ENCODE measurements around the gene CCDC110. TPM values are rescaled to one million over a fixed set of nuclear protein-coding genes. Genes with fewer than 3 reads are reported as not detected.

Gene CCDC110
- total RNA-seq, 6 experiments from 2014 or later, result not detected

DNA sequence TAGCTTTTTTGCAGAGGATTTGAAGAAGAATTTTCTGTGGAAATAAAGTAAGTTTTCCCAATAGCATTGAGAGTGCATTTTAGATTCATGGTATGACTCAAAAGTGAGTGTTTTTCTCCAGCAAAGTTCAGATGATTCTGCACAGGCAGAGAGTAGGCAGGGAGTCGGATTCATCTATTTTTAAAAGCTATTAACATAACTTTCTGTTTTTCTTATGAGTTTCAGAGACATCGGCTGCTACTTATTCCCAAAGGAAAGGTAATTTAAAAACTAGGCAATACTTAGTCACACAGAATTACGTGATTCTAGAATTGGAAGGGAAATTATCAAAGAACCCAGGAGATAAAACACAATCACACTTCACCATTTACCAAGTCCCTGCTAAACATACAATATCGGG, 4.4 kb downstream of the CCDC110 start:
- Mint-ChIP-seq H3K4me3 (no peak overlapping the region), H3K9me3 (no peaks in the 10 kb centered on the region), H3K4me1 (ENCODE audit: low read depth) (0 out of 2 replicates have a peak, but pooled peaks cover 6% of the 10 kb centered on the region), H3K36me3 (ENCODE audit: low read depth) (no peaks in the 10 kb centered on the region), H3K27me3 (ENCODE audit: insufficient read depth) (peaks cover 47% of the 10 kb centered on the region), H3K27ac (no peak overlapping the region)
- no peak for DNase-seq
- TF ChIP-seq, protein P1, sequence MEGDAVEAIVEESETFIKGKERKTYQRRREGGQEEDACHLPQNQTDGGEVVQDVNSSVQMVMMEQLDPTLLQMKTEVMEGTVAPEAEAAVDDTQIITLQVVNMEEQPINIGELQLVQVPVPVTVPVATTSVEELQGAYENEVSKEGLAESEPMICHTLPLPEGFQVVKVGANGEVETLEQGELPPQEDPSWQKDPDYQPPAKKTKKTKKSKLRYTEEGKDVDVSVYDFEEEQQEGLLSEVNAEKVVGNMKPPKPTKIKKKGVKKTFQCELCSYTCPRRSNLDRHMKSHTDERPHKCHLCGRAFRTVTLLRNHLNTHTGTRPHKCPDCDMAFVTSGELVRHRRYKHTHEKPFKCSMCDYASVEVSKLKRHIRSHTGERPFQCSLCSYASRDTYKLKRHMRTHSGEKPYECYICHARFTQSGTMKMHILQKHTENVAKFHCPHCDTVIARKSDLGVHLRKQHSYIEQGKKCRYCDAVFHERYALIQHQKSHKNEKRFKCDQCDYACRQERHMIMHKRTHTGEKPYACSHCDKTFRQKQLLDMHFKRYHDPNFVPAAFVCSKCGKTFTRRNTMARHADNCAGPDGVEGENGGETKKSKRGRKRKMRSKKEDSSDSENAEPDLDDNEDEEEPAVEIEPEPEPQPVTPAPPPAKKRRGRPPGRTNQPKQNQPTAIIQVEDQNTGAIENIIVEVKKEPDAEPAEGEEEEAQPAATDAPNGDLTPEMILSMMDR (IDR thresholded peaks at IDR 0.05), result no peak

GRCh38 chr4:185465707-185466106, 5.8 kb downstream of the CCDC110 start:
- H3K36me3 Mint-ChIP-seq (ENCODE audit: low read depth), result no peaks in the 10 kb centered on the region
- H3K27me3 Mint-ChIP-seq (ENCODE audit: insufficient read depth), result peaks cover 56% of the 10 kb centered on the region
- no peak overlapping the region for H3K4me3 Mint-ChIP-seq
- H3K4me1 Mint-ChIP-seq (ENCODE audit: low read depth), result 0 out of 2 replicates have a peak, but pooled peaks cover 5% of the 10 kb centered on the region
- H3K27ac Mint-ChIP-seq, result no peak overlapping the region
- TF ChIP-seq, protein P1 (IDR thresholded peaks at IDR 0.05), result no peak
- H3K9me3 Mint-ChIP-seq, result no peaks in the 10 kb centered on the region
- no peak for DNase-seq

DNA sequence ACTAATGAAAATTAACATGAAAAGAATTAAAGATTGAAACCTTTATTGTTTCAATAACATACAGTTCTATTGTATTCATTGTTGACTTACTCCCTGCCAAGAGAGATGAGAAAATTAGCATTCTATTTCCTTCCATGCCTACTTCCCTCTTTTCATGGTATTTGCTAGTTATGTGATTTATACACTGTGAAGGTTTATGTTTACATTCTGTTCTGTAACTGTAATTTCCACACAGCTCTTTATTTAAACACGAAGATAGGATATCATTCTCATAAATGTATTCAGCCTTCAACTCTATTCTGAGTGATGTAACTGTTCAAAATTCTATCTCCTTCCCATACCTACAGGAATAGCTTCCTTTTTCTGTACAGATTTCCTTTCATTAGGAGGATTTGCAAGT, 6.6 kb downstream of the CCDC110 start:
- Mint-ChIP-seq H3K4me1 (ENCODE audit: low read depth) (no peaks in the 10 kb centered on the region), H3K27ac (no peak overlapping the region), H3K27me3 (ENCODE audit: insufficient read depth) (peaks cover 61% of the 10 kb centered on the region), H3K36me3 (ENCODE audit: low read depth) (no peaks in the 10 kb centered on the region), H3K9me3 (no peaks in the 10 kb centered on the region), H3K4me3 (no peak overlapping the region)
- TF ChIP-seq, protein P1 (IDR thresholded peaks at IDR 0.05), result no peak
- no peak for DNase-seq

GRCh38 chr4:185464183-185464582, 7.3 kb downstream of the CCDC110 start:
- Mint-ChIP-seq H3K36me3 (ENCODE audit: low read depth) (no peaks in the 10 kb centered on the region), H3K27me3 (ENCODE audit: insufficient read depth) (peaks cover 60% of the 10 kb centered on the region), H3K4me3 (no peak overlapping the region), H3K27ac (no peak overlapping the region), H3K4me1 (ENCODE audit: low read depth) (no peaks in the 10 kb centered on the region), H3K9me3 (no peaks in the 10 kb centered on the region)
- DNase-seq, result no peak
- TF ChIP-seq, protein P1 (IDR thresholded peaks at IDR 0.05), result no peak

DNA sequence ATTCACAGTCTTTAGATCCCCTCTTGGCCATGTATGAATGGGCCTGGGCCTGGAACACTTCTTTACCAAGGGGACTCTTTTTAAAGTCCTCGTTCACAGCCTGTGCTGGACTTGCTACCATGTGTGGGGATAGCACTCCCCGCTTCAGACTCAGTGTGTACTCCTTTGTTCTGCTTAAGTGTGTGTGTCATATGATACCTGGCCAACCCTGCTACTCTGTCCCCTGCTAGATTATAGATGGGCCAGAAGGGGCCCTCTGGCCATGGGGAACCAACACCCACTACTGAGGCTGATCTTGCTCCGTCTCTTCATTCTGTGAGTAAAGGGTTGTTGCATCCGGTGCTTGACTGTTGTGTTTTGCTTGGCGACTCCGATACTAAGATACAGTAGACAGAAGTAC, 8.0 kb downstream of the CCDC110 start:
- no peak for DNase-seq
- Mint-ChIP-seq H3K9me3 (no peaks in the 10 kb centered on the region), H3K27ac (no peak overlapping the region), H3K4me1 (ENCODE audit: low read depth) (no peaks in the 10 kb centered on the region), H3K27me3 (ENCODE audit: insufficient read depth) (peaks cover 55% of the 10 kb centered on the region), H3K36me3 (ENCODE audit: low read depth) (no peaks in the 10 kb centered on the region), H3K4me3 (no peak overlapping the region)
- TF ChIP-seq, protein P1 (IDR thresholded peaks at IDR 0.05), result no peak

DNA sequence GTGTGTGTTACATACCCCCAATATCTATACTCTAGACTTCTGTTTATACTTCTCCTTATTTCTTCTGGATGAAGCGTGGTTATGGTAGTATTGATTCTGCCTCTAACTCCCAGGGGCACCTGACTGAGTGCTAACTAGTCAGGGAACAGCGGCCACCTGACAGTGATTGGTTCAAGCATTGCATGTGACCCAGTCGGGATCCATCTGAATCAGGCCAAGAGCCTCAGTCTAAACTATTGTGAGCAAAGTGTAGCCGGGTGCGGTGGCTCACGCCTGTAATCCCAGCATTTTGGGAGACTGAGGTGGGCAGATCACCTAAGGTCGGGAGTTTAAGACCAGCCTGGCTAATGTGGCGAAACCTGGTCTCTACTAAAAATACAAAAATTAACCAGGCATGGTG, 10.0 kb downstream of the CCDC110 start:
- Mint-ChIP-seq H3K36me3 (ENCODE audit: low read depth) (no peaks in the 10 kb centered on the region), H3K27me3 (ENCODE audit: insufficient read depth) (peaks cover 47% of the 10 kb centered on the region), H3K4me3 (no peak overlapping the region), H3K4me1 (ENCODE audit: low read depth) (no peaks in the 10 kb centered on the region), H3K9me3 (no peaks in the 10 kb centered on the region), H3K27ac (no peak overlapping the region)
- DNase-seq, result no peak
- TF ChIP-seq, protein P1 (IDR thresholded peaks at IDR 0.05), result no peak
